H9 (cell line): ENCODE data around the gene KCNMB2. TPM values are rescaled to one million over a fixed set of nuclear protein-coding genes. Genes with fewer than 3 reads are reported as not detected.

ENCODE experiments used
- DNase-seq: peaks from one replicate; pipeline ENCODE4 v3.0.0-alpha.2; 2017
- H2AFZ ChIP-seq: one replicate; pipeline ENCODE4 v1.6.1; 2013; ENCODE audit warnings: mild to moderate bottlenecking, low read length, control low read depth, moderate library complexity
- H2AK5ac ChIP-seq: 2 replicates; pipeline ENCODE4 v1.6.1; 2013; ENCODE audit warnings: low read length, control low read depth, mixed read lengths; ENCODE audit not compliant: insufficient read length
- H2BK120ac ChIP-seq: one replicate; pipeline ENCODE4 v1.6.1; 2013; ENCODE audit warnings: low read depth, mild to moderate bottlenecking, low read length, control low read depth, inconsistent platforms; ENCODE audit not compliant: poor library complexity, severe bottlenecking
- H2BK12ac ChIP-seq: 2 replicates; pipeline ENCODE4 v1.6.1; 2013; ENCODE audit warnings: low read length, control low read depth, mixed read lengths, low read depth; ENCODE audit not compliant: insufficient read length
- H2BK15ac ChIP-seq: 2 replicates; pipeline ENCODE4 v1.6.1; 2013; ENCODE audit warnings: low read depth, low read length, control low read depth
- H2BK20ac ChIP-seq: one replicate; pipeline ENCODE4 v1.6.1; 2013; ENCODE audit warnings: low read depth, mild to moderate bottlenecking, low read length, control low read depth, inconsistent platforms; ENCODE audit not compliant: poor library complexity, severe bottlenecking
- H2BK5ac ChIP-seq: 2 replicates; pipeline ENCODE4 v1.6.1; 2013; ENCODE audit warnings: low read length, control low read depth, mixed read lengths; ENCODE audit not compliant: insufficient read length
- H3K14ac ChIP-seq: 2 replicates; pipeline ENCODE4 v1.6.1; 2013; ENCODE audit warnings: low read length, control low read depth; ENCODE audit not compliant: insufficient read depth
- H3K18ac ChIP-seq: 2 replicates; pipeline ENCODE4 v1.6.1; 2013; ENCODE audit warnings: low read depth, mild to moderate bottlenecking, mixed read lengths, low read length, control low read depth; ENCODE audit not compliant: insufficient read length
- H3K23ac ChIP-seq: 2 replicates; pipeline ENCODE4 v1.6.1; 2013; ENCODE audit warnings: low read length, control low read depth, mixed read lengths, low read depth; ENCODE audit not compliant: insufficient read length
- H3K23me2 ChIP-seq: 2 replicates; pipeline ENCODE4 v1.6.1; 2013; ENCODE audit warnings: low read depth, mild to moderate bottlenecking, mixed read lengths, low read length, control low read depth; ENCODE audit not compliant: insufficient read length, poor library complexity, severe bottlenecking
- H3K27ac ChIP-seq: 2 replicates; pipeline ENCODE4 v1.5.1; 2013; ENCODE audit warnings: low read length, control low read depth, mixed read lengths, low read depth; ENCODE audit not compliant: insufficient read length
- H3K27me3 ChIP-seq: 2 replicates; pipeline ENCODE4 v1.6.1; 2013; ENCODE audit warnings: low read length, control low read depth, inconsistent platforms; ENCODE audit not compliant: insufficient read depth
- H3K4ac ChIP-seq: 2 replicates; pipeline ENCODE4 v1.6.1; 2013; ENCODE audit warnings: low read depth, mild to moderate bottlenecking, control low read depth, inconsistent platforms, low read length, moderate library complexity
- H3K4me1 ChIP-seq: 2 replicates; pipeline ENCODE4 v1.6.1; 2013; ENCODE audit warnings: low read length, control low read depth, inconsistent platforms; ENCODE audit not compliant: insufficient read depth
- H3K4me2 ChIP-seq: 2 replicates; pipeline ENCODE4 v1.6.1; 2013; ENCODE audit warnings: low read length, control low read depth, mixed read lengths; ENCODE audit not compliant: insufficient read length, insufficient read depth
- H3K56ac ChIP-seq: 2 replicates; pipeline ENCODE4 v1.6.1; 2013; ENCODE audit warnings: low read depth, mild to moderate bottlenecking, mixed read lengths, low read length, control low read depth; ENCODE audit not compliant: insufficient read length
- H3K79me1 ChIP-seq: 2 replicates; pipeline ENCODE4 v1.6.1; 2013; ENCODE audit warnings: low read depth, mild to moderate bottlenecking, moderate library complexity, low read length, control low read depth, inconsistent platforms; ENCODE audit not compliant: insufficient read depth, poor library complexity, severe bottlenecking
- H3K79me2 ChIP-seq: 2 replicates; pipeline ENCODE4 v1.6.1; 2013; ENCODE audit warnings: low read length, control low read depth, inconsistent platforms; ENCODE audit not compliant: insufficient read depth
- H3K9ac ChIP-seq: 2 replicates; pipeline ENCODE4 v1.6.1; 2013; ENCODE audit warnings: low read length, control low read depth, mixed read lengths; ENCODE audit not compliant: insufficient read length; ENCODE audit errors: extremely low read depth
- H3K9me3 ChIP-seq: one replicate; pipeline ENCODE4 v1.6.1; 2013; ENCODE audit warnings: low read depth, low read length, inconsistent platforms; ENCODE audit not compliant: control insufficient read depth
- H3T11ph ChIP-seq: one replicate; pipeline ENCODE4 v1.6.1; 2013; ENCODE audit warnings: mild to moderate bottlenecking, low read length, control low read depth, inconsistent platforms
- H4K20me1 ChIP-seq: one replicate; pipeline ENCODE4 v1.6.1; 2013; ENCODE audit not compliant: control insufficient read depth, insufficient read length, insufficient read depth
- H4K5ac ChIP-seq: 2 replicates; pipeline ENCODE4 v1.6.1; 2013; ENCODE audit warnings: low read depth, mild to moderate bottlenecking, mixed read lengths, low read length, control low read depth; ENCODE audit not compliant: insufficient read length
- H4K8ac ChIP-seq: replicated peaks from 2 replicates; pipeline ENCODE4 v1.6.1; 2013; ENCODE audit warnings: low read length, control low read depth, mixed read lengths, low read depth; ENCODE audit not compliant: insufficient read length
- H4K91ac ChIP-seq: 2 replicates; pipeline ENCODE4 v1.6.1; 2013; ENCODE audit warnings: low read depth, mild to moderate bottlenecking, moderate library complexity, mixed read lengths, low read length, control low read depth; ENCODE audit not compliant: insufficient read length
- H3K27ac Mint-ChIP-seq, 3 experiments: 2 replicates in 2 of 3; 3 replicates in 1 of 3; pipeline ENCODE4 v1.8.0; 2020 to 2021; ENCODE audit warnings: mixed read lengths in 3 of 3, mild to moderate bottlenecking in 1 of 3, moderate library complexity in 1 of 3
- H3K27me3 Mint-ChIP-seq: 2 replicates; pipeline ENCODE4 v1.8.0; 2021; ENCODE audit warnings: low read depth, mild to moderate bottlenecking, moderate library complexity, mixed read lengths
- H3K36me3 Mint-ChIP-seq, 3 experiments: 2 replicates in 2 of 3; 3 replicates in 1 of 3; pipeline ENCODE4 v1.8.0; 2020 to 2021; ENCODE audit warnings: low read depth in 3 of 3, mixed read lengths in 3 of 3; ENCODE audit not compliant: insufficient read depth in 1 of 3
- H3K4me1 Mint-ChIP-seq, 2 experiments: 2 replicates each; pipeline ENCODE4 v1.8.0; 2020; ENCODE audit warnings: mixed read lengths in 2 of 2
- H3K4me3 Mint-ChIP-seq, 2 experiments: 2 replicates in 1 of 2; 3 replicates in 1 of 2; pipeline ENCODE4 v1.8.0; 2020 to 2021; ENCODE audit warnings: mild to moderate bottlenecking in 2 of 2, mixed read lengths in 2 of 2, moderate library complexity in 1 of 2
- H3K9me3 Mint-ChIP-seq, 2 experiments: 2 replicates in 1 of 2; 3 replicates in 1 of 2; pipeline ENCODE4 v1.8.0; 2020; ENCODE audit warnings: mild to moderate bottlenecking in 2 of 2, mixed read lengths in 2 of 2, moderate library complexity in 1 of 2
- CTCF ChIP-seq: fragments of 200-600 bp; sonication (generic); conservative IDR thresholded peaks from 3 replicates; pipeline ENCODE4 v1.8.0; 2021; ENCODE audit warnings: antibody characterized with exemption, mild to moderate bottlenecking
- WGBS: extraction: QIAGEN DNeasy Blood & Tissue Kit; methylation state at CpG from one replicate; pipeline ENCODE4 v1.1.7; 2013; ENCODE audit warnings: missing lambda C conversion rate, low lambda C conversion rate, mixed read lengths; ENCODE audit not compliant: insufficient read length; ENCODE audit errors: extremely low coverage; 5-methylcytosine and 5-hydroxymethylcytosine counted together
- total RNA-seq: library from RNA; stranded (reverse); gene quantifications from 2 replicates; pipeline ENCODE4 v1.2.1, GENCODE V29; 2021

The KCNMB2 gene
- total RNA-seq, 1 experiment from 2014 or later, result not detected

GRCh38 chr3:178637802-178638201 lies 101.6 kb downstream of the KCNMB2 start:
- H2AFZ ChIP-seq, result no peak overlapping the region
- Mint-ChIP-seq H3K27ac (no peak overlapping the region), H3K4me1 (no peaks in the 10 kb centered on the region), H3K27me3 (no peaks in the 10 kb centered on the region; the same call in 1 of the 2 replicates), H3K4me3 (no peak overlapping the region), H3K36me3 (peaks cover 5 to 7% (median 6%) of the 10 kb centered on the region in 3 experiments; a peak in 6 of 7 replicates), H3K9me3 (peaks cover 5 to 6% of the 10 kb centered on the region in 2 experiments)
- no peak overlapping the region for H2BK12ac ChIP-seq
- DNase-seq, result no peak
- no peak overlapping the region for H4K91ac ChIP-seq
- H2AK5ac ChIP-seq, result no peak overlapping the region
- H3K23ac ChIP-seq, result no peak overlapping the region
- H2BK5ac ChIP-seq, result no peak overlapping the region
- no peaks in the 10 kb centered on the region for H3K79me1 ChIP-seq
- no peak overlapping the region for H4K5ac ChIP-seq
- no peak overlapping the region for H3K56ac ChIP-seq
- H3K27ac ChIP-seq, result no peak overlapping the region
- H2BK120ac ChIP-seq, result no peak overlapping the region
- H3K9ac ChIP-seq, result no peak overlapping the region
- H4K8ac ChIP-seq, result no peak overlapping the region
- H3K9me3 ChIP-seq, result no peaks in the 10 kb centered on the region
- H2BK15ac ChIP-seq, result no peak overlapping the region
- H3K18ac ChIP-seq, result no peak overlapping the region
- H3K23me2 ChIP-seq, result no peaks in the 10 kb centered on the region
- no peaks in the 10 kb centered on the region for H4K20me1 ChIP-seq
- no CpG with 5 or more reads among the region's 3 CpGs for WGBS
- H3T11ph ChIP-seq, result no peak overlapping the region
- no peak overlapping the region for H3K4ac ChIP-seq
- H3K79me2 ChIP-seq, result no peaks in the 10 kb centered on the region
- H3K4me1 ChIP-seq, result no peaks in the 10 kb centered on the region
- H3K14ac ChIP-seq, result no peak overlapping the region
- no peaks in the 10 kb centered on the region for H3K27me3 ChIP-seq
- TF ChIP-seq CTCF, result no peak
- no peak overlapping the region for H3K4me2 ChIP-seq
- no peak overlapping the region for H2BK20ac ChIP-seq
